Natural killer cell (primary cell): ENCODE results near the gene CAND2. TPM values are rescaled to one million over a fixed set of nuclear protein-coding genes. Genes with fewer than 3 reads are reported as not detected.

Experiments used
- ATAC-seq, 3 donors: fragments of 150-1000 bp in 2 of 3; fragments of 200-7000 bp in 1 of 3; cut with Tn5 transposase; 1 replicate in 1 of 3; 2 replicates in 2 of 3; pipeline ENCODE4 v1.10.0; 2021; ENCODE audit warnings: mild to moderate bottlenecking in 2 of 3, moderate library complexity in 2 of 3
- DNase-seq, 2 donors: peaks; one replicate each; pipeline versions ENCODE4 v3.0.0 to v3.0.0-alpha.2; 2013 to 2021; ENCODE audit warnings: mixed read lengths in 1 of 2
- H3K27ac ChIP-seq: one replicate; pipeline ENCODE4 v1.5.1; 2013; ENCODE audit warnings: mild to moderate bottlenecking, low read length
- H3K27me3 ChIP-seq: one replicate; pipeline ENCODE4 v1.6.1; 2013; ENCODE audit warnings: low read length; ENCODE audit not compliant: control insufficient read depth, insufficient read depth
- H3K36me3 ChIP-seq: one replicate; pipeline ENCODE4 v1.6.1; 2013; ENCODE audit warnings: low read length; ENCODE audit not compliant: control insufficient read depth, insufficient read depth
- H3K4me1 ChIP-seq: one replicate; pipeline ENCODE4 v1.6.1; 2013; ENCODE audit warnings: low read length; ENCODE audit not compliant: control insufficient read depth, insufficient read depth
- H3K4me3 ChIP-seq: one replicate; pipeline ENCODE4 v1.5.1; 2013; ENCODE audit warnings: low read length
- H3K9me3 ChIP-seq: one replicate; pipeline ENCODE4 v1.6.1; 2013; ENCODE audit warnings: low read length; ENCODE audit not compliant: control insufficient read depth, insufficient read depth
- H3K27ac Mint-ChIP-seq, 2 donors: one replicate each; pipeline ENCODE4 v1.8.0; 2022; ENCODE audit warnings: mild to moderate bottlenecking in 2 of 2, mixed read lengths in 2 of 2, moderate library complexity in 1 of 2
- H3K27me3 Mint-ChIP-seq, 2 donors: one replicate each; pipeline ENCODE4 v1.8.0; 2022; ENCODE audit warnings: low read depth in 2 of 2, mixed read lengths in 2 of 2
- H3K36me3 Mint-ChIP-seq: one replicate; pipeline ENCODE4 v1.8.0; 2022; ENCODE audit warnings: mixed read lengths
- H3K4me1 Mint-ChIP-seq, 2 donors: one replicate each; pipeline ENCODE4 v1.8.0; 2022; ENCODE audit warnings: mixed read lengths in 2 of 2
- H3K4me3 Mint-ChIP-seq: one replicate; pipeline ENCODE4 v1.8.0; 2022; ENCODE audit warnings: mild to moderate bottlenecking, moderate library complexity, mixed read lengths
- H3K9me3 Mint-ChIP-seq, 2 donors: one replicate each; pipeline ENCODE4 v1.8.0; 2022; ENCODE audit warnings: mixed read lengths in 2 of 2
- whole genome bisulfite sequencing: methylation state at CpG from one replicate; pipeline ENCODE4 v1.1.7; 2013; ENCODE audit warnings: missing lambda C conversion rate; ENCODE audit not compliant: insufficient coverage; 5-methylcytosine and 5-hydroxymethylcytosine counted together
- intact Hi-C: fragments of 100-400 bp; cut with micrococcal nuclease; formaldehyde crosslinking; loops from one replicate; pipeline ENCODE4 v1.14.2; 2022
- total RNA-seq, 4 donors: library from RNA; stranded (reverse); fragments of 120-200 nt in 1 of 4; gene quantifications; one replicate each; pipeline versions ENCODE4 v1.2.3 to v1.2.4, GENCODE V29; 2013 to 2022
- TF ChIP-seq, protein P1 (sequence below): fragments of 200-600 bp; IDR thresholded peaks from one replicate; pipeline ENCODE4 v1.8.0; 2022; ENCODE audit warnings: antibody characterized with exemption

CAND2 gene
- total RNA-seq, 3 donors from 2014 or later (not counting 1 experiment from before 2014, with no cell fraction given) = 0.52 to 1.3 (median 1.2) TPM

DNA sequence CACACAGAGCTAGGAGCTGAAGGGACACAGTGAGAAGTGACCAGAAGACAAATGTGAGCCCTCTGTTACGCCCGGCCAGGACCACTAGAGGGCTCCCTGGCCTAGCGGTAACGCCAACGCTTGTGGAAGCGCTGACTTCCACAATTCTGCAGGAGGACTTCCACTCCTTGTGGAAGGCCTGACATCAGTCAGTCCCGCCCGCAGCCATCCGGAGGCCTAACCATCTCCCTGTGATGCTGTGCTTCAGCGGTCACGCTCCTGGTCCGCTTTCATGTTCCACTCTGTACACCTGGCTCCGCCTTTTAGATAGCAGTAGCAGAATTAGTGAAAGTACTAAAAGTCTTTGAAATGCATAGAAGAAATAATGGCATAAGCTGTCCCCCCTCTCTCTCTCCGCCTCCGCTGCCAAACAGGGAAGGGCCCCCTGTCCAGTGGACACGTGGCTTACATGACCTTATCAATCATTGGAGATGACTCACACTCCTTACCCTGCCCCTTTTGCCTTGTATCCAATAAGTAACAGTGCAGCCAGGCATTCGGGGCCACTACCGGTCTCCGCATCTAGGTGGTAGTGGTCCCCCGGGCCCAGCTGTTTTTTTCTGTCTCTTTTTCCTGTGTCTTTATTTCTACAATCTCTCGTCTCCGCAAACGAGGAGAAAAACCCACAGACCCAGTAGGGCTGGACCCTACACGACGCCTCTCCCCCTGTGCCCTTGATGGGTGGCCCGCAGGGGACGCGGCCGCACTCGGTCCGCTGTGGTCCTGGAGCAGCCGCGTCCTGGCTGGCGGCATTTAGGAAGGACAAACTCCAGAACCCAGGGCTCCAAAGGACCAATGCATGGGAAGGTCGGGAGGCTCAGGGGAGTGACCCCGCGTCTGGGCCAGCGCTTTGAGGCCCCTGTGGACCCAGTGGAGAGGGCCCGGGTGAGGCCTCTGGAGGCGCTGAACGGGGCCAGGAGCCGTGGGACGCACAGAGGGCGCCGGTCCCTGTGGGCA lies 71.9 kb downstream of the CAND2 start:
- TF ChIP-seq, protein P1, sequence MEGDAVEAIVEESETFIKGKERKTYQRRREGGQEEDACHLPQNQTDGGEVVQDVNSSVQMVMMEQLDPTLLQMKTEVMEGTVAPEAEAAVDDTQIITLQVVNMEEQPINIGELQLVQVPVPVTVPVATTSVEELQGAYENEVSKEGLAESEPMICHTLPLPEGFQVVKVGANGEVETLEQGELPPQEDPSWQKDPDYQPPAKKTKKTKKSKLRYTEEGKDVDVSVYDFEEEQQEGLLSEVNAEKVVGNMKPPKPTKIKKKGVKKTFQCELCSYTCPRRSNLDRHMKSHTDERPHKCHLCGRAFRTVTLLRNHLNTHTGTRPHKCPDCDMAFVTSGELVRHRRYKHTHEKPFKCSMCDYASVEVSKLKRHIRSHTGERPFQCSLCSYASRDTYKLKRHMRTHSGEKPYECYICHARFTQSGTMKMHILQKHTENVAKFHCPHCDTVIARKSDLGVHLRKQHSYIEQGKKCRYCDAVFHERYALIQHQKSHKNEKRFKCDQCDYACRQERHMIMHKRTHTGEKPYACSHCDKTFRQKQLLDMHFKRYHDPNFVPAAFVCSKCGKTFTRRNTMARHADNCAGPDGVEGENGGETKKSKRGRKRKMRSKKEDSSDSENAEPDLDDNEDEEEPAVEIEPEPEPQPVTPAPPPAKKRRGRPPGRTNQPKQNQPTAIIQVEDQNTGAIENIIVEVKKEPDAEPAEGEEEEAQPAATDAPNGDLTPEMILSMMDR = peak; percentile 81
- Histone ChIP-seq H3K9me3 (peaks cover 9% of the 10 kb centered on the region), H3K36me3 (no peaks in the 10 kb centered on the region), H3K4me3 (peak overlapping the region; percentile 38), H3K27me3 (peaks cover 4% of the 10 kb centered on the region), H3K27ac (no peak overlapping the region), H3K4me1 (peaks cover 32% of the 10 kb centered on the region)
- peaks cover 18 to 29% of the 10 kb centered on the region in 2 donors for H3K4me1 Mint-ChIP-seq
- intact Hi-C loops = loop anchor here (1.0 kb wide), 2 partner anchors 24 to 116 kb away; no protein-coding TSS in a partner anchor
- ATAC-seq = peak; percentile 76 to 84 (median 79)
- peak overlapping the region; percentile 6 to 51 for H3K27ac Mint-ChIP-seq
- H3K36me3 Mint-ChIP-seq = no peaks in the 10 kb centered on the region
- peak overlapping the region; percentile 90 for H3K4me3 Mint-ChIP-seq
- 4% methylated on average over 44 of the region's 45 CpGs for WGBS
- peaks cover 9 to 14% of the 10 kb centered on the region in 2 donors for H3K27me3 Mint-ChIP-seq
- peak; percentile 57 to 76 for DNase-seq
- H3K9me3 Mint-ChIP-seq = no peaks in the 10 kb centered on the region

DNA sequence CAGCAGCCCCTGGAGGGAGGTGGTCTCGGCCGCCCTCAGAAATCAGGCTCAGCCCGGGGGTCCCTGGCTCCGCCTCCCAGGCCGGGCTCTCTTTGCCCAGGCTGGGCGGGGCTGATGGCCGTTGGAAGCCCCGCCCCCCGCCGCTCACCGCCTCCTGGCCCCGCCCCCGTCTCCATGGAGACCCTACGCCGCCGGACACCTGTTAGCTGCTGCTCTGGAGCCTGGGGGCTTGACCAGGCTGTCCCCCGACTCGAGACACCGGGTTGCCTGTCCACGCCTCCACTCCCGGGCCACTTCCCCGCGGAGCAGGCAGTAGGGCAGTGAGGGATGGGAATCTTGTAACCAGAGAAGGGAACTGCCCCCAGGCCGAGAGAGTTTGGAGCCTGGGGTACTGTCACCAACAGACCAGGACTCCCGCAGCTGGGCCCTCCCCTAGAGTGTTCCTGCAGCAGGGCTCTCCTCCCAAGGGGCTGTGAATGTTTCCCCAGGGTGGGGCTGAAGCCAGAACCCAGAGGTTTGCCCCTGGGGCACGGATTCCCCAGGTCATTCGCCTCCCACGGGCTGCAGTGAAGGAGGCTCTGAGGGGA lies 72.6 kb downstream of the CAND2 start:
- Mint-ChIP-seq H3K4me3 (no peak overlapping the region), H3K27me3 (peaks cover 9 to 14% of the 10 kb centered on the region in 2 donors), H3K36me3 (no peaks in the 10 kb centered on the region), H3K27ac (peak overlapping the region in 1 of 2 donors; percentile 51), H3K9me3 (no peaks in the 10 kb centered on the region), H3K4me1 (peaks cover 18 to 29% of the 10 kb centered on the region in 2 donors)
- Histone ChIP-seq H3K4me1 (peaks cover 32% of the 10 kb centered on the region), H3K27me3 (peaks cover 4% of the 10 kb centered on the region), H3K4me3 (peak overlapping the region; percentile 38), H3K36me3 (no peaks in the 10 kb centered on the region), H3K27ac (no peak overlapping the region), H3K9me3 (peaks cover 9% of the 10 kb centered on the region)
- peak in 2 of 3 donors; percentile 29 to 45 for ATAC-seq
- 20% methylated on average over 28 of the region's 28 CpGs for WGBS
- intact Hi-C loops = no loop called here
- TF ChIP-seq, protein P1 = no peak
- DNase-seq = peak; percentile 35 to 40

DNA sequence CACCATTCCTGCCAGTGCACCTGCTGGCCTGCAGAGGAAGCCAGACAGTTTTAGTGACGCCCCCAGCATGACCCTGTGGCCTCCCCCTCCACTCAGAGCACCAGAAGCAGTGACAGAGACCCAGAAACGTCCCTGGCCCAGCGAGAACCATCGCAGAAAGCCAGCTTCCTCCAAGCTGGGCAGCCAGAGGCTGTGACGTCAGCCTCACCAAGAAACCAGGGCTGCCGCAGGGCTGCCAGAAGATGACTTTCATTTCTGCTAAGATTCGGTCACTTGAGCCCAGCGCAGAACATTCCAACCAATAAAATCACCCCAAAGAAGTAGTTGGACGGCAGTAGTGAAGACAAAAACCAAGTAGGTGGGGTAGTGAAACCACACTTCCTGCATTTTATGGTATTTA lies 74.5 kb downstream of the CAND2 start:
- ATAC-seq (peak; percentile 53 to 70 (median 62)), DNase-seq (peak in 1 of 2 donors; percentile 68)
- Mint-ChIP-seq H3K36me3 (no peaks in the 10 kb centered on the region), H3K27me3 (peaks cover 0 to 19% of the 10 kb centered on the region in 2 donors), H3K9me3 (no peaks in the 10 kb centered on the region), H3K4me3 (peak overlapping the region; percentile 83), H3K27ac (peak overlapping the region; percentile 92 to 94), H3K4me1 (peaks cover 18 to 29% of the 10 kb centered on the region in 2 donors)
- Histone ChIP-seq H3K9me3 (no peaks in the 10 kb centered on the region), H3K27me3 (peaks cover 4% of the 10 kb centered on the region), H3K27ac (peak overlapping the region; percentile 57), H3K4me1 (peaks cover 32% of the 10 kb centered on the region), H3K4me3 (no peak overlapping the region), H3K36me3 (no peaks in the 10 kb centered on the region)
- TF ChIP-seq, protein P1 = no peak
- intact Hi-C loops = no loop called here
- 53% methylated on average over 8 of the region's 9 CpGs for WGBS
